AG04449 (cell line): Measurements from ENCODE around the gene EDA.

Experiments used
- CTCF ChIA-PET: fragments of 350-600 bp; formaldehyde crosslinking; extraction: SDS; loops from one replicate; lab custom pipeline; 2021; ENCODE audit warnings: antibody characterized with exemption; lab: Yijun Ruan, JAX
- POLR2A ChIA-PET: fragments of 400-600, 350-600 bp; formaldehyde crosslinking; extraction: SDS; loops from one replicate; lab custom pipeline; 2020; ENCODE audit warnings: antibody characterized with exemption, inconsistent platforms; lab: Yijun Ruan, JAX
- DNase-seq: peaks from one replicate; pipeline ENCODE4 v3.0.0-alpha.2; 2010; ENCODE audit warnings: low read depth, low spot score
- H3K4me3 ChIP-seq: 2 replicates; pipeline ENCODE4 v1.5.1; 2011; ENCODE audit warnings: low read depth, mild to moderate bottlenecking, control low read depth, low read length
- CTCF ChIP-seq: IDR thresholded peaks from one replicate; pipeline ENCODE4 v1.5.1; 2011; ENCODE audit warnings: mild to moderate bottlenecking, moderate library complexity, low read length, control low read depth, inconsistent platforms; ENCODE audit not compliant: insufficient read depth; ENCODE audit errors: missing control alignments

EDA gene

DNA sequence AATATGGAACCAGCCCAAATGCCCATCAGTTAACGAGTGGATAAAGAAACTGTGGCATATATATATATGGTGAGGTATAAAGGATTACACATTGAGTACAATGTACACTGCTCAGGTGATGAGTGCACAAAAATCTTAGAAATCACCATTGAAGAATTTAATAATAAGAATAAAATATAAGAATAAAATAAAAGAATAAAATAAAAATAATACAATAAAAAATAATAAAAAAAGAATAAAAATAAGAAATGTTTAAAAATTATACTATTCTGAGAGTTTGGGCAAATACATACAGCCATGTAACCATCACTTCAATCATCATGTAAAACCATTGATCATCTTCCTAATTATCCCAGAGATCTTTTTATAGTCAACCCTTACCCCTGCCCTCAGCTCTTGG lies 260.3 kb downstream of the EDA start:
- CTCF ChIA-PET, result no interaction called here
- no peak overlapping the region for H3K4me3 ChIP-seq
- no peak for DNase-seq
- POLR2A ChIA-PET, result no interaction called here
- no peak for TF ChIP-seq CTCF

DNA sequence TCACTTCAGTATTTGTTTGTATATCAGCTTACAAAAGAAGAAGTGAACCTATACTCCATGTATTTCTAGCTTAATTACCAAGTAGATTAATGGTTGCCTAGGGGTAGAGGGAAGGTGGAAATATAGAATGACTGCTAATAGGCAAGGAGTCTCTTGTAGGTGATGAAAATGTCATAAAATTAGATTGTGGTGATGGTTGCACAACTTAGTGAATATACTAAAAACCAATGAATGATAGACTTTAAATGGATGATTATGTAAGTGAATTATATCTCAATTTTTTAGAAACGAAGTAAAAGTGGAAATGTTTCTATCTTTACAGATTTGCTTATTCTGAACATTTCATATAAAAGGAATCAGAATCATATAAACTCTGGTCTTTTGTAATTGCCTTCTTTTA lies 268.3 kb downstream of the EDA start:
- no peak for TF ChIP-seq CTCF
- CTCF ChIA-PET, result no interaction called here
- no peak for DNase-seq
- no peak overlapping the region for H3K4me3 ChIP-seq
- POLR2A ChIA-PET, result no interaction called here

DNA sequence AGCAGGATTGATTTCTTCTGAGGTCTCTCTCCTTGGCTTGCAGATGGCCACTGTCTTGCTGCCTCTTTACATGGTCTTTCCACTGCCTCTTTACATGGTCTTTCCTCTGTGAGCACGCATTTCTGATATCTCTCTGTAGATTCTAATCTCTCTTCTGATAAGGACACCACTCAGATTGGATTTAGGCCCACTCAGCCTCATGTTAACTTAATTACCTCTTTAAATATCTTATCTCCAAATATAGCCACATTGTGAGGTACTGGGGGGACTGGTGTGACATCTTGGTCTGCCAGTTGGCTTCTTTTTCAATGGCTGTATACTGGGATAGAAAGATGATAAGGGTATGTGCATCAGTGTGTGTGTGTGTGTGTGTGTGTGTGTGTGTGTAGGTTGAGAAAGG lies 280.1 kb downstream of the EDA start:
- no peak for TF ChIP-seq CTCF
- ChIA-PET POLR2A (no interaction called here), CTCF (no interaction called here)
- DNase-seq, result no peak
- H3K4me3 ChIP-seq, result no peak overlapping the region

GRCh38 chrX:69900491-69900890 lies 284.6 kb downstream of the EDA start:
- no peak overlapping the region for H3K4me3 ChIP-seq
- ChIA-PET CTCF (no interaction called here), POLR2A (no interaction called here)
- no peak for DNase-seq
- TF ChIP-seq CTCF, result no peak

DNA sequence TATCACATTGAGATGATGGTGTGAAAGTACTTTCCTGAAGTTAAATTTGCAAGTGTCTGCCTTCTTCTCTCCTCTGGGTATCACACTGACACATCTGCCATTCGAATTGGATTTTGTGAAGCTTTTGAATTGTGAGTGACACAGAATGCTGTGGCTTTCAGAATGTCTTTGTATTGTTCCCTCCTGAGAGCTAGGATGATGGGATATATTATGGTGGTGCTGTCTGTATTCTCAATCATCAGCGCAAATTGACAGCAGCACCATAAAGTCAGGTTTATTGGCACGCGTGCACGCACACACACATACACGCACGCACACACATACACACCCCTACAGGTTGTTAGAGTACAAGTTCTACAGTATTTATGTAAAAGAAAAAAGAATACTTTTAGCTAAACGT lies 290.5 kb downstream of the EDA start:
- no peak for DNase-seq
- TF ChIP-seq CTCF, result no peak
- ChIA-PET CTCF (no interaction called here), POLR2A (no interaction called here)
- no peak overlapping the region for H3K4me3 ChIP-seq

DNA sequence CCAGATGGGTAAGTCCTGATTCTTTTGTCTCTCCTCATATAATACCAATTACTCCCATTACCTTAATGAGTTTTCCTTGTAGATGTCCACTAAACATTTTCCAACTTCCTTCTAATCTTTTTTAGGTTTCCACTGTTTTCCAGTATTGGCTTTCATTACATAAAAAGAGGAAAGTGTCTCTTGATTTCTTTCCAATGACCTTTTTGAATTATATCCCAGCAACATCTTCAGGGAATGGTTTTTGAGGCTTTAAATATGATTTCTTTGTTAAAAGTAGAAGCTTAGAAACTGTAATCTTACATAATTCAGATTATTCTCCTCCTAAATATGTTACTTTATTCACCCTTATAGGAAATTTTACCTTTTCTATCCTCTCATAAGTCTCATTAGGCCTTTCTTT lies 298.9 kb downstream of the EDA start:
- POLR2A ChIA-PET, result no interaction called here
- no peak overlapping the region for H3K4me3 ChIP-seq
- no peak for TF ChIP-seq CTCF
- CTCF ChIA-PET, result no interaction called here
- DNase-seq, result no peak
